KOPT-K1 (cell line): ENCODE results near the gene DUOXA2.
"Not testable (repeated sequence)": the region's sequence is repeated elsewhere in the genome, so short reads cannot be mapped to it uniquely, and the experiment has no call there.

Experiments used
- H3K27ac ChIP-seq: fragments of 200-600 bp; sonication (generic); 2 replicates; pipeline ENCODE4 v1.5.1; 2016; ENCODE audit warnings: antibody characterized with exemption, mild to moderate bottlenecking, low read depth, low read length; ENCODE audit not compliant: poor library complexity, severe bottlenecking
- H3K36me3 ChIP-seq: fragments of 200-600 bp; sonication (generic); 2 replicates; pipeline ENCODE4 v1.5.1; 2017; ENCODE audit warnings: antibody characterized with exemption, mild to moderate bottlenecking, low read length, moderate library complexity; ENCODE audit not compliant: insufficient read depth
- H3K9me3 ChIP-seq: fragments of 200-600 bp; sonication (generic); 2 replicates; pipeline ENCODE4 v1.5.1; 2017; ENCODE audit warnings: antibody characterized with exemption, low read length, mild to moderate bottlenecking; ENCODE audit not compliant: insufficient read depth, poor library complexity, severe bottlenecking

Gene DUOXA2

DNA sequence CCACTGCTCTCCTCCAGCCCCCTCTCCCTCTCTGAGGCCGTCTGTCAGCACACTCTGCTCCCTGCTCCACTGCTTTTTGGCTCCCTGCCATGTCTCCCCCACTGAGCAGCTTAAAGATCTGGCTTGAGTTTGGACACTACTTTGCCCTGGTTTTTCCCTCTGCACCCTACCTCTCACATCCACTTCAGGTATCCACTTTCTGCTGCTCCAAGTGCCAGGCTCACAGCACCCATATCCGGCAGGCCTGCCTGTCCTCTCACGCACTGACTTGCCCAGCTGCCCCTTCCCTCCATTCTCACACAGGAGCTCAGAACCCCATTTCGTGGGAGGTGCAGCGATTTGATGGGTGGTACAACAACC, 19.4 kb downstream of the DUOXA2 start:
- H3K9me3 ChIP-seq, result no peaks in the 10 kb centered on the region
- no peak overlapping the region for H3K27ac ChIP-seq

DNA sequence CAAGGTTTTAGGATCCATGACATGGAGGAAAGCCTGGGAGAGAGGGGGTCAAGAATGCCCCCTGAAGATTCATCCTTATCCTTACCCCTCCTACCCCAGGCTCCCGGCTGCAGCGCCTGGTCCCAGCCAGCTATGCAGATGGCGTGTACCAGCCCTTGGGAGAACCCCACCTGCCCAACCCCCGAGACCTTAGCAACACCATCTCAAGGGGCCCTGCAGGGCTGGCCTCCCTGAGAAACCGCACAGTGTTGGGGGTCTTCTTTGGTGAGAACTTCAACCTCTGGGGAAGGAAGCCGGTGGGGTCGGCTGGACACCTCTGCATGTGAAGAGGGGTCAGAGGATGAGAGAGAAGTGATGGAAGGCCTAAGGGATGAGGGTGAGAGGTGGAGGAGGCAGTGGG, 19.9 kb downstream of the DUOXA2 start:
- H3K27ac ChIP-seq, result no peak overlapping the region
- H3K36me3 ChIP-seq, result no peaks in the 10 kb centered on the region
- H3K9me3 ChIP-seq, result no peaks in the 10 kb centered on the region

More for the DNA sequence above, 19.4 kb downstream of the DUOXA2 start:
- no peaks in the 10 kb centered on the region for H3K36me3 ChIP-seq

DNA sequence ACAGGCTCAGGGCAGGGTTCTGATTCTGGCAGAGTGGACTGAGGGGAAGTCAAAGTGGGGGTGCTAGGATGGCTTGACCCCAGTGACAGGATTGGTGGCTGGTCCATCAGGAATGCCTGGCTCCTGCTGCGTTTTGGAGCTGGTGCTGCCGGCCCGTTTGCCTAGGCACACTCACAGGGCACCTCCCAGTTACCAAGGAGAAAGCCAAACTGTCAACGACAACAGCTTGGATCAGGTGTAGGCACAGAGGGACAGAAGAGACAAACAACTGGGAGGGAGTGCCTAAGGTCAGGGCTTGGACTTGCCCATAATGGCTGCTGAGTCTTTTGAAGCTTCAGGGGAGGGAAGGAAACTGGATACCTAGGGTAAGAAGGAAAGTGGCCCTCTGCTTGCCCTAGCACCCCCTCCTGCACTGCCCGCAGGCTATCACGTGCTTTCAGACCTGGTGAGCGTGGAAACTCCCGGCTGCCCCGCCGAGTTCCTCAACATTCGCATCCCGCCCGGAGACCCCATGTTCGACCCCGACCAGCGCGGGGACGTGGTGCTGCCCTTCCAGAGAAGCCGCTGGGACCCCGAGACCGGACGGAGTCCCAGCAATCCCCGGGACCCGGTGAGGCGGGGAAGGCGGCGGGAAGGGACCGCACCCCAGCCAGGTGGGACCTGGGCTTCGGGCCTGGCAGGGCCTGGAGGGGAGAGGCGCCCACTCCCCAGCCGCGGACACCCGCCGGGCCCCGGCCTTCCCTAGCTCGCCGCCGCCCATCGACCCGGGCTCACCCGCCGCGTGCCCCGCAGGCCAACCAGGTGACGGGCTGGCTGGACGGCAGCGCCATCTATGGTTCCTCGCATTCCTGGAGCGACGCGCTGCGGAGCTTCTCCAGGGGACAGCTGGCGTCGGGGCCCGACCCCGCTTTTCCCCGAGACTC, 20.8 kb downstream of the DUOXA2 start:
- Histone ChIP-seq H3K9me3 (no peaks in the 10 kb centered on the region), H3K36me3 (no peaks in the 10 kb centered on the region), H3K27ac (no peak overlapping the region)

DNA sequence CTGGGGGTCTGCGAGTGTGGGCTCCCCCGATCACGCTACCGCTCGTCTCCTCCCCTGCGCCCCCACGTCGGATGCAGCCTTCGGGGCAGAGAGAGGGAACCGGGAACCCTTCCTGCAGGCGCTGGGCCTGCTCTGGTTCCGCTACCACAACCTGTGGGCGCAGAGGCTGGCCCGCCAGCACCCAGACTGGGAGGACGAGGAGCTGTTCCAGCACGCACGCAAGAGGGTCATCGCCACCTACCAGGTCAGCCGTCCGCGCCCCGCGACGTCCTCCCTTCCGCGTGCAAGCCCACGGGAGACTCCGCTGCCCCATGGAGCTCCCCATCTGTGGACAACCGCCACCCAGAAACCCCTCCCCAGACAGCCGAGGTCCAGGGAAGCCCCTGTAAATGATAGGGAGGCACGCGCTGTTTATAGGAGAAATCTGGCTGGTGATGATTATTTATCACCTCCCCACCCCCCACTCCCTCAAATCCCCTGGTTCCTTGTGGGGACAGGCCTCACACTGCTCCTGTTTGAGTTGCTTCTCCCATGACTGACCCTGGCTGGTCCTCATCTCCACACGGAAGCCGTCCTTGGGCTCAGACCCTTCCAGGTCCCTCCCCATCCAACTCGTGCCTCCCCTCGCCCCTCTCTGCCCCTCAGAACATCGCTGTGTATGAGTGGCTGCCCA, 21.7 kb downstream of the DUOXA2 start:
- not testable (repeated sequence) for H3K27ac ChIP-seq, H3K36me3 ChIP-seq, H3K9me3 ChIP-seq

DNA sequence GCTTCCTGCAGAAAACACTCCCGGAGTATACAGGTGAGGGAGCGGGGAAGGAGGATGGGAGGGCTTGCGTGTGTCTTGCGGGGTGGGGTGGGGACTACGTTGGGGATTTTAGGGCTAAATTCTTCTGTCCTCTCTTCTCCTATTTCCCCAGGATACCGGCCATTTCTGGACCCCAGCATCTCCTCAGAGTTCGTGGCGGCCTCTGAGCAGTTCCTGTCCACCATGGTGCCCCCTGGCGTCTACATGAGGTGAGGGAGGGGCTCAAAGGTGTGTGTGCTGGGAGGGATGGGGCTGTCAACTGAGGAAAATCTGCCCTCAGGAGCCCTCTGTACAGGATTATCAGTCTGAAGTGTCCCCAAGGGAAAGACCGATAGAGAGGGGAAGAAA, 22.2 kb downstream of the DUOXA2 start:
- no peaks in the 10 kb centered on the region for H3K36me3 ChIP-seq
- no peak overlapping the region for H3K27ac ChIP-seq
- H3K9me3 ChIP-seq, result no peaks in the 10 kb centered on the region

- Histone ChIP-seq H3K9me3 (no peaks in the 10 kb centered on the region), H3K36me3 (no peaks in the 10 kb centered on the region), H3K27ac (no peak overlapping the region)
Measured at GRCh38 chr15:45137703-45138102, 23.6 kb downstream of the DUOXA2 start.

- H3K36me3 ChIP-seq, result no peaks in the 10 kb centered on the region
- no peaks in the 10 kb centered on the region for H3K9me3 ChIP-seq
- no peak overlapping the region for H3K27ac ChIP-seq
Measured at GRCh38 chr15:45138814-45139765, 25.0 kb downstream of the DUOXA2 start.

DNA sequence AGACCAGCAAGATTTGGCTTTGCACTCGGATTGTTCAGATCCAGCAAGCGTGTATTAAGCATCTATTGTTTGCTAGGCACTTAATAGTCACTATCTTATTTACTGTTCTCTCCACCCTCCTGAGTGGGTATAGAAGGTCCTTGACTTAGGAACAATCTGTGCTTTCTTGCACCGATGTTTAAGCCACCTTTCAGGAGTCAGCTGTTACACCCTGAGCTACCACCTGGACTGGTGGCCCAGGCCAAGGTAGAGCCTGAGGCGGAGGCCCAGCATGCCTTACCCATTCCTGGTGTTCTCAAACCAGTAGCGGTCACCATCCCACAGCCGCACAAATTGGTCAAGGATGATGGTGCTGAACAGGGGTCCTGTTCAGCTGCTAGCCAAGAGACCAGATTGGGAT, 25.6 kb downstream of the DUOXA2 start:
- Histone ChIP-seq H3K27ac (no peak overlapping the region), H3K36me3 (no peaks in the 10 kb centered on the region), H3K9me3 (no peaks in the 10 kb centered on the region)

- Histone ChIP-seq H3K27ac (no peak overlapping the region), H3K9me3 (no peaks in the 10 kb centered on the region), H3K36me3 (no peaks in the 10 kb centered on the region)
Measured at GRCh38 chr15:45140557-45141250, 26.6 kb downstream of the DUOXA2 start.

GRCh38 chr15:45141386-45141785, 27.3 kb downstream of the DUOXA2 start:
- Histone ChIP-seq H3K27ac (no peak overlapping the region), H3K9me3 (no peaks in the 10 kb centered on the region), H3K36me3 (no peaks in the 10 kb centered on the region)

GRCh38 chr15:45143056-45143455, 28.9 kb downstream of the DUOXA2 start:
- Histone ChIP-seq H3K9me3 (no peaks in the 10 kb centered on the region), H3K27ac (no peak overlapping the region), H3K36me3 (no peaks in the 10 kb centered on the region)

- no peak overlapping the region for H3K27ac ChIP-seq
- no peaks in the 10 kb centered on the region for H3K9me3 ChIP-seq
- no peaks in the 10 kb centered on the region for H3K36me3 ChIP-seq
Measured at GRCh38 chr15:45143946-45144345, 29.8 kb downstream of the DUOXA2 start.

- H3K9me3 ChIP-seq, result no peaks in the 10 kb centered on the region
- no peak overlapping the region for H3K27ac ChIP-seq
- no peaks in the 10 kb centered on the region for H3K36me3 ChIP-seq
Measured at GRCh38 chr15:45144775-45145174, 30.6 kb downstream of the DUOXA2 start.

GRCh38 chr15:45146405-45146804, 32.3 kb downstream of the DUOXA2 start:
- no peaks in the 10 kb centered on the region for H3K36me3 ChIP-seq
- no peak overlapping the region for H3K27ac ChIP-seq
- H3K9me3 ChIP-seq, result no peaks in the 10 kb centered on the region
